ENCODE measurements around the gene HSPB7. TPM values are rescaled to one million over a fixed set of nuclear protein-coding genes. Genes with fewer than 3 reads are reported as not detected.
"Not testable (repeated sequence)": the region's sequence is repeated elsewhere in the genome, so short reads cannot be mapped to it uniquely, and the experiment has no call there.

The HSPB7 gene
- polyA plus RNA-seq, 1 donor = 91.3 TPM

DNA sequence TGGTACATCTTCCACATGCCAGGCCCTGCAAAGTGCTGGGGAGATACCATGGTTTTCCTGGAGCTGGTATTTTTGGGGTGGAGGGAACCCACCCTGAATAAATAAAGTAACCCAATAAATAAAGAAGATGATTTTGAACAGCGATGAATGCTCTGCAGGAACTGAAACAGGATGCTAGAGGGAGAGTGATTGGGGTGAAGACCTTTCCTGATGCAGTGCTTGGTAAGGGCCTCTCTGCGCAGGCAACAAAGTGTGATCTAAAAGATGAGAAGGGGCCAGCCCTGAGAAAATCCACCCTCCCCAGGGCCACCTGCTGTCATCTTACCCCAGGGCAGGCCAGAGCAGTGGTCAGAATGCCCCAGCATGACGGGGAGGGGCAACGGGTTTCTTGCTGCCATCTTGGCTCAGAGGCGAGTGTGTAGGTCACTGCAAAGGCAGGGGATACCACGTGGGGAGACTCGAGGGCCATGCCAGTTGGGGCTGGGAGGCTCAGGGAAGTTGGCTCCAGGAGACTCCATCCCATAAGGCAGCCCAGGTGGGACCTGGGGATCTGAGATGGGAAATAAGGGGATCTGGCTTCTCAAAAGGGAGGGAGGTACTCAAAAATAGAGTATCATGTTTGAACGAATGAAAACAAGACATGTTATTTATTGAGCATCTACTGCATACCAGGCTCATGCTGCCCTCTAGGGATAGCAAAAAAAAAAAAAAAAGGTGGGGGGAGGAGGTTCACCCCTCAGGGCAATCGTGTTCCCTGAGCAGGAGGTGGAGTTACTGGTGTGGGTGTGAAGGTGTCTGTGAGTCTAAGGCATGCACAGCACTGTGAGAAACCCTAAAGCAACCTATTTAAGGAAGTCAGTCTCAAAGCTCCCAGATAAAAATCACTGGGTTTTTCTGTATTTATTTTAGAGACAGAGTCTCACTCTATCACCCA is 11.0 kb downstream of the HSPB7 start:
- no peak for DNase-seq

DNA sequence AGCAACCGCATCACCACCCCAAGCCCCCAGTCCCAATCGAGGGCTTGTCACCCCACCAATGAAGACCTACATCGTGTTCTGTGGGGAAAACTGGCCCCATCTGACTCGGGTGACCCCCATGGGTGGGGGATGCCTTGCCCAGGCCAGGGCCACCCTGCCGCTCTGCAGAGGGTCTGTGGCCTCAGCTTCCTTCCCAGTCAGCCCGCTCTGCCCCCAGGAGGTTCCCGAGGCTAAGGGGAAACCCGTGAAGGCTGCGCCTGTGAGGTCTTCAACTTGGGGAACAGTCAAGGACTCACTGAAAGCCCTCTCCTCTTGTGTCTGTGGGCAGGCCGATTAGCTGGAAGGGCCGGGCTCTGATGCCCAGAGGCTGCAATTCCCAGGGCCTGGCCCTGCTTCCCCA is 11.8 kb downstream of the HSPB7 start:
- no peak for DNase-seq

DNA sequence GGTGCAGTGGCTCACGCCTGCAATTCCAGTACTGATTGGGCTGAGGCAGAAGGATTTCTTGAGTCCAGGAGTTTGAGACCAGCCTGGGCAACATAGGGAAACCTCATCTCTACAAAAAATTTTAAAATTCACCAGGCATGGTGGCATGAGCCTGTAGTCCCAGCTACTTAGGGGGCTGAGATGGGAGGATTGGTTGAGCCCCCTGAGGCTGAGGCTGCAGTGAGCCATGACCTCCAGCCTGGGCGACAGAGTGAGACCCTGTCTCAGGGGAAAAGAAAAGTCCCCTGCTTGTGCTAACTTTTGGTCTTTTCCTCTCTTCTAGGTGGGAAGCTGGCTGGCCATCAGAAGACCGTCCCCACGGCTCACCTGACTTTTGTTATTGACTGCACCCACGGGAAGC is 12.2 kb downstream of the HSPB7 start:
- no peak for DNase-seq

DNA sequence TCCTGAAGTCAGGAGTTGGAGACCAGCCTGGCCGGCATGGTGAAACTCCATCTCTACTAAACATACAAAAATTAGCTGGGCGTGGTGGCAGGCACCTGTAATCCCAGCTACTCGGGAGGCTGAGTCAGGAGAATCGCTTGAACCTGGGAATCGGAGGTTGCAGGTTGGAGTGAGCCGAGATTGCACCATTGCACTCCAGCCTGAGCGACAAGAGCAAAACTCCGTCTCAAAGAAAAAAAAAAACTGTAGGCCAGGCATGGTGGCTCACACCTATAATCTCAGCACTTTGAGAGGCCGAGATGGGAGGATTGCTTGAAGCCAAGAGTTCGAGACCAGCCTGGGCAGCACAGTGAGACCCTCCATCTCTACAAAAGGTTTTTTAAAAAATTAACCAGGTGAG is 16.6 kb downstream of the HSPB7 start:
- DNase-seq = not testable (repeated sequence)

DNA sequence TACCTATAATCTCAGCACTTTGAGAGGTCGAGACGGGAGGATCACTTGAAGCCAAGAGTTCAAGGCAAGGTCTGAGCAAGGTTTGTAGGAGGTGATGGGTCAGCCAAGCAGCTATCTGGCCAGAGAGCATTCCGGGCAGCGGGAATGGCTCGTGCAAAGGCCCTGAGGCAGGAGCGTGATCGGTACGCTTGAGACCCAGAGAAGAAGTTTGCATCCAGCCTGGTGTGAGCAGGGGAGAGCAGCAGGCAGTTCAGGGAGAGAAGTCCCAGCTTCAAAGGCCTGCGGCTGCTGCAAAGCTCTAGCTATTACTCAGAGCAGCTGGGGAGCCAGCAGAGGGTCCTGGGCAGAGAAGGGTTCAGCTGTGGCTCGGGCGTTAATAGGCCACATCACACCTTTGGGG is 18.9 kb downstream of the HSPB7 start:
- no peak for DNase-seq

DNA sequence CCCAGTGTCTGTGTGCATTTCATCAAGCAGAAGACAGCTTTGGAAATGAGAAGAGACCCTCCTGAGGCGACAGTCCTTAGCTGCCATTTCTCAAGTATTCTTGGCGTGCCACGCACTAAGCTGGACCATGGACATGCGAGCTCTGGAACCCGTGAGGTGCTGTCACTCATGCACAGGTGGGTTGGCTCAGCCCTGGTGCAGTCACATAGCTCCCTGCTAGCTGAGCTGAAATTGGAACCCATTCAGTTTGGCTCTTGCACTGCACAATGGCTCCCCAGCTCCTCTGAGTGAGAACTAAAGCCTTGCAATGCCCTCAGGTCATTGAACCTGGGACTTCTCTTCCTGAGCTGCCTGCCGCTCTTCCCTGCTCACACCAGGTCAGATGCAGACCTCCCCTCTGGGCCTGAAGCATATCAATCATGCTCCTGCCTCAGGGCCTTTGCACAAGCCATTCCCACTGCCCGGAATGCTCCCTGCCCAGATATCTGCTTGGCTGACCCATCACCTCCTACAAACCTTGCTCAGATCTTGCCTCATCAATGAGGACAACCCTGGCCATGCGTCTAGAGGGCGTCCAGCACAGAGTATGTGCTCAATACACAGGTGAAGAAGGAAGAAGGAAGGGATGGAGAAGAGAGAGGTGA is 20.1 kb downstream of the HSPB7 start:
- DNase-seq = no peak

DNA sequence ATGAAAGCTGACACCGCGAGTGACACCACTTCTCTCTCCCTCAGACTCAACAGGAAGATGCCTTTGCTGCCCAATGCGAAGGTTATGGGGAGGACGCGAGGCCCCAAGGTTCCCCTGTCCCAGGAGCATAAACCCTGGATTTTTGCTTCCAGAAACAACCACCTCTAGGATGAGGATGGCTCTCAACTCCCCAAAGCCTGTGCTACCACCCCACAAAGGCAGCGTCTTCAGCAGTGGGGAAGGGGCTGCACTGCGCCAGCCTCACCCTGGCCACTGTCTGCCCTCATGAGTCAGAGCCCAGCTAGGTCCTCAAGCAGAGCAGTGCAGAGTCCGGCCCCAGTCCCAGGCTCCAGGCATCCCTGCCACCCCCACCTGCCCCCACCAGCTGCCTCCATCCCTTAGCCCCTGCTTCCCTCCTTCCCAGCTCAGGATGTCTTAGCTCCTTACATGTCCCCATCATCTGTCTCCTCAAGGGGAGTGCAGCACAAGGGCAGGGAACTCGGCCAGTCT is 20.7 kb downstream of the HSPB7 start:
- no peak for DNase-seq

DNA sequence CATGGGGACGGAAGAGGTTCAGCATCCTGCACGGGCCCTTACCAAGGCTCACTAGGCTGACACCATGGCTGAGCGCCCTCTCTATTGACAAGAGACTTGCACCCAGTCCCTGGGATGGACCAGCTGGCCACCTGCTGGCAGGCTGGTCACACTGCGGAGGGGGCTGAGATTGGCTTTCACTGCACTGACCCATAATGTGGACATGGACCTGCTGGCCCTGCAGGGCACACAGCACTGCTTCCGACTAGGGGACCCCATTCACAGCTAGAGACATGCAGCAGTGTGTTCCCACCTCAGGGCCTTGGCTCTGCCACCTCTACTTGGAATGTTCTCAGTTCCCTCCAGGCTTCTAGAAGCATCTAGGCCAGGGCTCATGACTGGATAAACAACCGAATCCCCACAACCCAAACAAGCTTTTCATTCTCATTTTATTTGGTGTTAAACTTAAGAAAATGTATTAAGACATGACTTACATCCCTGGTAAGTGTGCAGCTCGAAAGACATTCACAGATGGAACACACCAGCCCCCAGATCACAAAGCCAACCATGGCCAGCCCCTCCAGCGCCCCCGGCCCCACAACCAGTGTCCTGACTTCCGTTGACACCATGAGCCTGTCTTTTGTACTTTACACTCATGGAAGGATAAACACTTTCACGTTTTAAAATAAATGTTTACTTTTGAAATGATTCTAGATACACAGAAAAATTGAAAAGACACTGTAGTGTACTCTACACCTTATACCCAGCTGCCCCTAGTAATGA is 23.1 kb downstream of the HSPB7 start:
- DNase-seq = peak; percentile 40

DNA sequence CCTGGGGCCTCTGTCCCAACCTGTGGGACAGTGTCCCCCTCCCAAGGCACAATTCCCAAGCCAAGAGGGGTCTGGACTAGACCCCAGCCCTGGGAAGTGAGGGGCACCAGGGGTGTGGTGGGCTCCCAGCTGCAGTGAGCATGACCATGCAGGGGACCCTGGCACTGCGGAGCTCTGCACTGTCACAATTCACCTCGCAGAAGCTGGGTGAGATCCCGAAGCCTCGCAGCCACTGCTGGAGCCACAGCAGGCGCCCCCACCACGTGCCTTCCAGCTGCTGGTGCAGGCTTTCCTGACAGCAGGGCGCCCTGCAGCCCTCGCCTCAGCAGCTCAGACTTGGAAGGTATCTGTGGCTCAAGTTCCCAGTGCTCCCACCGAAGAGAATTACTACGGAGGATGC is 23.8 kb downstream of the HSPB7 start:
- no peak for DNase-seq

DNA sequence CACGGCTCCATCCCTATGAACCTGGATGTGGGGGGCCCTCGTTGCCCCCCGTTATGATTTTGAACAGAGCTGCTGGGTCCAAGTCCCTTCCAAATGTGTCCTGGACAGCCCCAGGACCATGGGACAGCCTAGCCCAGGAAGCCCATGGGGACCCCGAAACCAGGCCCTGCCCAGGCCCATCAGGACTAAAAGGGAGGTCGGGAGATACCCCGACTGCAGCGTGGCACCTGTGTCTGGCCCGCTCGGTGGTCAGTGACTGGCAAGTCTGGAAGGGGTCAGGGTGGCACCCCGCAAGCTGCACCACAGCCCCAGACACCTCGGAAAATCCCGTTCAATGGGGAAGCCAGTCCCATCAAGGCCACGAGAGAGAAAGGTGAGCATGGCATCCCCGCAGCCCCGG is 24.2 kb downstream of the HSPB7 start:
- DNase-seq = no peak

DNA sequence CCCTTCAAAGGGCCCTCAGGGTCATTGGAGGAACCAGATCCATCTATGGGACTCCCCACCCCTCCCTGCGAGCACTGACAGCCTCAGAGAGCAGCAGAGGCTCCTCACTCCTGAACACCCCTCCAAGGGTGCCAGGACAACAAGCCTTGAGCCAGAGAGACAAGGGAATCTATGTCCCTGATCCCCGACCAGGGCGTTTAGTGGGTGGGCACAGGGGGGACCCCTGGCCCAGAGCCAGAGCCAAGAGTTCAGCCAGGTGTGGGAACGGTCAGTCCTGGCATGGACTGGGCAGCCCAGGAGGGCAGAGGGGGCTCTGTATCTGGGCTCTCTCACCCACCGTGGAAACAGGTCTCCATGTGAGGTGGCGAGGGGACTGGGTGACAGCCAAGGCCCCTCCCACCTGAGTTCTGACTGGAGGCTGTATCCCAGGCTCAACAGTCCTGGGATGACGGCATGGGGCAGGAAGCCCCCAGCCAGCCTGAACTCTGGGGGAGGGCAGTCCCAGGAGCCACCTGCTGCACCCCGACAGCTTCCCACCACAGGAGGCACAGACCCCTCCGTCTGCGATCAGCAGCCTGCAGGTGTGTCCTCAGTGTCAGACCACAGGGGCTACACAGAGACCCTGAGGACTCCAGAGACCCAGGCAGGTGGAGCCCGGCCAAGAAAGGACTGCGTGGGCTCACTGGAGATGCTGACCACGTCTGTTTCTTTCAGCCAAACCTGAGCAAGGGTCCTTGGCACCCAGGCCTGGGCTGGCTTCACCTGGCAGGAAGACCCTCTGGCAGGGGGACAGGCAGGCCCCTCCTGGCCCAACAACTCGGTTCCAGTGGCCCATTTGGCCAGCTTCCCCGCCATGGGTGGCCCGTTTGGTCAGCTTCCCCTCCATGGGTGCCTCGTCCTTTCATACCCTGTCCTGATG is 25.0 kb downstream of the HSPB7 start:
- no peak for DNase-seq

DNA sequence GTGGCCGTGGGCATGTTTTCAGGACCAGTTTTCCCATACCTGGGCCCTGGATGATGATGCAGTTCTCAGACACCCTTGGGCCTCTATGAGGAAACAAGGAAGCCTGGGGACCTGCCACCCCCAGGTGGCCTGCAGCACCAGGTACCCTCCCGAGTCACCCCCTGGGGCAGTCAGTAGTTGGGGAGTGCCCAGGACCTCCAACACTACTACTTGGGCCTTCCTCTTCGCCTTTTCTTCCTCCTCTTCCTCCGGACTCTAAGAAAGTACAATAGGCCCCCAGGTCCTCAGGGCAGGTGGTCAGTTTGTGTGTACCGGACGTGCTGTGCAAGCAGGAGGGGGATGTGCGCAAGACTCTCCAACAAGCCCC is 25.7 kb downstream of the HSPB7 start:
- DNase-seq = no peak

DNA sequence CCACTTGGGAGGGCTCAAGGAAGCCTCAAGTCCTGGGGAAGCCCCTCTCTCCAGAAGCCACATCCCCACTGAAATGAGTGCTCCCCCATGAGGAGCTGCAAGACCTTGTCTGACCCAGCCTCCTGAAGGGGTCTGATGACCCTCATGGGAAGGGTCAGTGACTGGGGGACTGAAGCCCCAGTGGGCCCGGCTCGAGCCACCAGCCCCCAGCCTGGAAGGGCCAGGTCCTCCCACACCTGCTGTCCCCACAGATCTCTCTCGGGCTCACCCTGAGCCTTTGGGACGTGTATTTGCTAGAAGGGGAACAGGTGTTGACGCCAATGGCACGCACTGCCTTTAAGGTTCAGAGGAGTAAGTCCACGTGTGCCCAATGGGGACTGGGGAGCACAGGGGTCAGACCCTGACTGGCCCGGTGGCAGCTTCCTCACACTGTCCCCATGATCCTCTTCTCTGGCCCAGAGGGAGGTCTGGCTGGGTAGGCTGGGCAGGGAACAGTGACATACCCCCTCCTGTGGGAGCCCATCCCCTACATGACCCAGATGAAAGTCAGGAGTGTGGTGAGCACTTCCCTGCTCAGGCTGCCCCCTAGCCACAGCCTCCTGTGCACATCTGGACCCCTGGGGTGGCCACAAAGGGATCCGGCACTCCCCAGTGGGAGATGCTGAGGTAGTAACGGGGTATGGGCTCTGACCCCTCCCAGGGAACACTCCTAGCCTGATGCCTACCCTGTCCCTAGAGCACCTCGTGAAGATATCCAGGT is 26.2 kb downstream of the HSPB7 start:
- no peak for DNase-seq

DNA sequence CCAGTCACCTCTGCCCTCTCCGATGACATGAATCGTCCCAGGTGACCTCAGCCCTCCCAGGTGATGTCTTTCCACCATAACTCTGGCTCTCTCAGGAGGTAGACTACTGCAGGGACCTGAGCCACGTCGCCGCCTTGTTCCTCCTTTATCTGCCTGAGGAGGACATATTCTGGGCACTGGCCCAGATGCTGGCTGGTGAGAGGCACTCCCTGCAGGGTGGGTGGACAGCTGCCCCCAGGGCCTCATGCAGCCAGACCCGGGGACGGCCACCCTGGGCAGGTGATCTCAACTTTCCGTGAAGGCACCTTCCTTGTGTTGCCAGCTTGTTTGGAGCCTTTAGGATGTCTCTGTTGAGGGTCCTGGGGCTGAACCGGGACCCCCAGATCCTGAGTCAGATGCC is 28.1 kb downstream of the HSPB7 start:
- DNase-seq = no peak

DNA sequence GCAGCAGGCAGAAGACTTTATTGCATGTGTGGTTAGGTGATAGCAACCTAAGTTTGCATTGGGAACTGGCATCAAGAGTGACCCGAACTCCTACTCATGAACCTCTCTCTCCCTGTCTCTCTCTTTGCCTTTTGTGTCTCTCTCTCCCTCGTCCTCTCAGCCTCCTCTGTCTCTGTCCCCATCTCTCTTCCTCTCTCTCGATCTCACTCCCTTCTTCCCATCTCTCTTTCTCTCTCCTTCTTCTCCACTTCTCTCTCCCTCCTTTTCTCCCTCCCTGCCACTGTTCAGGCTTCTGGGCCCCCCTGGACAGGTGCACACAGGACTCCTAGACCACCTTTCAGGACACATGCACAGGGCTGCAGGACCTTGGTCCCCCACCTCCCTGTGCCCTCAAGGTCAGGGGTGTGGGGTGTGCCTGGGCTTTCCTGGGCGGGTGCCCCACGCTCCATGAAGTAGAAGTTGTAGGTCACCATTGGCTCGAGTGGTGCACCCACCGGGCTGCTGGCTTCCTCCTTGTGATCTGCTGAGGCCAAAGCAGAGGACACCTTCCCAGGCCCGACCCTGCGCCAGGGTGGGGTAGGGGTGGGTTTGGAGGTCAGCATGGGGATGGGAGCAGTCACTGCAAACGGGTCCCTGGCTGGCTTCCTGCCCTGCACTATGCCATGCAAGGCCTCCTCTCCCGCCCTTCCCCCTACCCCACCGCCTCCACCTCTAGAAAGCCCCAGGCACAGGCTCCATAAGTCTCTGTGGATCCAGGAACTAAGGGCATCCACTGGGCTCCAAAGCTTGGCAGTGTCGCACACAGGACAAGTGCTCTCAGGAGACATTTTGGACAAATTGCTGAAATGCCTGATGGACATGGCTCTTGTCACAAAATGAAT is 28.7 kb downstream of the HSPB7 start:
- DNase-seq = no peak

DNA sequence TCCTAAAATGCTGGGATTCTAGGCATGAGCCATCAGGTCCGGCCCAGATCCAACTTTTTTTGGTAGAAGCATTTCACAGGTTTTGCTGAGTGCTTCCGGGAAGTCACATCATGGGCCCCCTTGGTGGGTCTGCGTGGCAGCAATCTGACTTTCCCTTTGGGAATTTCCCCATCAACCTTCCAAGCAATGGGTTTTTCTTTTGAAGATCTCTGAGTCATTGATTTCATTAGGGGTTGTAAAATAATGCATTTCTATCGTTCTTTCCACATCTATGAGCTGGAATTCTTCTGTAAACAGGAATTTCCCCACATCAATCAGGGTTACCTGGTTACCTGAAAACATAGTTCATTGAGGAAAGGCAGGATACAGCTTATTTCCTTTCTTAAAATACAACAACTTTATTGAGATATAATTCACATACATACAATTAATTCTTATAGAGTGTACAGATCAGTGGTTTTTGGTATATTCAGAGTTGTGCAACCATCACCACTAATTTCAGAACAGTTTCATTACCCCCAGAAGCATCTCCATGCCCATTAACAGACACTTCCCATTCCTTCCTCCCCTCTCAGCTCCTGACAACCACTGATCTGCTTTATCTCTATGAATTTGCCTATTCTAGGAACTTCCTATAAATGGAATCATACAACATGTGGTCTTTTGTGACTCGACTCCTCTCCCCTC is 32.1 kb downstream of the HSPB7 start:
- no peak for DNase-seq

DNA sequence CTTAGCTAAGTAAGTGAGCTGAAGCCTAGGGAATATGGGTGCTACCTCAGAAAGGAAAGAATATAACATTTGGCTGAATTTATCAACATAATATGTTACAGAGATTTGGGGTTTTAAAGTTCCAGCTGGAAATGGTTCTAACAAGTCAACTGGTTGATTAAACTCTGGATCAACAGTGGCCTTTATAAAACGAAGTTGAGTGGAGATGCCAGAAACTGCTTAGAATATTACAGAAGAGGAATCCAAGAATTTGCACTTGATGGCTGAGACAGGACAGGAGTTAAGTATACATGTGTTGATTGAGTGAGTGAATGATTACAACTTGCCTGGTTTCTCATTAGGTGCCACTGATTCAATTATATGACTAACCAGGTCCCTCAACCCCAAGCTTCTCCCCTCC is 34.6 kb downstream of the HSPB7 start:
- DNase-seq = no peak

DNA sequence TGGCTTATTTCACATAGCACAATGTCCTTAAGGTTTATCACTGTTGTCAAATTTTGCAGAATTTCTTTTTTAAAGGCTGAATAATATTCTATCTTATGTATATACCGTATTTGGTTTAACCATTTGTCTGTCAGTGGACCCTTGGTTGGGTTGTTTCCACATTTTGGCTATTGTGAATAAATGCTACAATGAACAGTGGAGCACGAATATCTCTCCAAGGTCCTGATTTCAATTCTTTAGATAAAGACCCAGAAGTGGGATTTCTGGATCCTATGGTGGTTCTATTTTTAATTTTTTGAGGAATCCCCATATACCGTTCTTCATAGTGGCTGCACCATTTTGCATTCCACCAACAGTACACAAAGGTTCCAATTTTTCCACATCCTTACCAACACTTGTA is 36.2 kb downstream of the HSPB7 start:
- DNase-seq = no peak

DNA sequence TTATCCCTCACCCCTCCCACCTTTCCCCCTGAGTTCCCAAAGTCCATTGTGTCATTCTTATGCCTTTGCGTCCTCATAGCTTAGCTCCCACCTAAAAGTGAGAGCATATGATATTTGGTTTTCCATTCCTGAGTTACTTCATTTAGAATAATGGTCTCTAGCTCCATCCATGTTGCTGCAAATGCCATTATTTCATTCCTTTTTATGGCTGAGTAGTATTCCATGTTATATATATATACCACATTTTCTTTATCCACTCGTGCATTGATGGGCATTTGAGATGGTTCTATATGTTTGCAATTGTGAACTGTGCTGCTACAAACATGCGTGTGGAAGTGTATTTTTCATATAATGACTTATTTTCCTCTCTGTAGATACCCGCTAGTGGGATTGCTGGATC is 39.9 kb downstream of the HSPB7 start:
- DNase-seq = not testable (repeated sequence)
